WTC11 (cell line): ENCODE measurements around the gene RNGTT. TPM values are rescaled to one million over a fixed set of nuclear protein-coding genes. Genes with fewer than 3 reads are reported as not detected.

Experiments used
- ATAC-seq: fragments of 200-7000 bp; cut with Tn5 transposase; 2 replicates; pipeline ENCODE4 v1.10.0; 2021; ENCODE audit warnings: mild to moderate bottlenecking, moderate library complexity
- CTCF ChIA-PET: fragments of 300-600 bp; sonication (Branson Sonifier 250); formaldehyde crosslinking; loops from one replicate; lab custom pipeline; 2021; ENCODE audit warnings: antibody characterized with exemption; lab: Charles Lee
- POLR2A ChIA-PET: fragments of 350-600 bp; sonication (Branson Sonifier 250); formaldehyde crosslinking; loops from one replicate; lab custom pipeline; 2021; ENCODE audit warnings: antibody characterized with exemption; lab: Charles Lee
- DNase-seq: peaks from one replicate; pipeline ENCODE4 v3.0.0; 2021; ENCODE audit warnings: low spot score
- H3K27ac Mint-ChIP-seq: 2 replicates; pipeline ENCODE4 v1.8.0; 2021; ENCODE audit warnings: mixed read lengths
- H3K27me3 Mint-ChIP-seq: 2 replicates; pipeline ENCODE4 v1.8.0; 2021; ENCODE audit warnings: low read depth, mild to moderate bottlenecking, moderate library complexity, mixed read lengths
- H3K36me3 Mint-ChIP-seq: 2 replicates; pipeline ENCODE4 v1.8.0; 2021; ENCODE audit warnings: mixed read lengths
- H3K4me1 Mint-ChIP-seq: 2 replicates; pipeline ENCODE4 v1.8.0; 2022; ENCODE audit warnings: mixed read lengths
- H3K4me3 Mint-ChIP-seq: 2 replicates; pipeline ENCODE4 v1.8.0; 2021; ENCODE audit warnings: mild to moderate bottlenecking, moderate library complexity, mixed read lengths
- H3K9me3 Mint-ChIP-seq: 2 replicates; pipeline ENCODE4 v1.8.0; 2021; ENCODE audit warnings: mixed read lengths
- ATF1 ChIP-seq: sonication (generic); formaldehyde crosslinking; IDR thresholded peaks from 2 replicates; pipeline ENCODE4 v1.8.1; 2023; ENCODE audit warnings: mild to moderate bottlenecking, moderate library complexity, missing genetic modification reagents
- ATF2 ChIP-seq: sonication (generic); formaldehyde crosslinking; IDR thresholded peaks from 2 replicates; pipeline ENCODE4 v1.8.1; 2022; ENCODE audit warnings: low read depth, missing genetic modification reagents, borderline replicate concordance
- CREB1 ChIP-seq: sonication (generic); formaldehyde crosslinking; IDR thresholded peaks from 2 replicates; pipeline ENCODE4 v1.8.0; 2023; ENCODE audit warnings: mild to moderate bottlenecking, missing genetic modification reagents
- ELF4 ChIP-seq: sonication (generic); formaldehyde crosslinking; IDR thresholded peaks from 2 replicates; pipeline ENCODE4 v1.8.1; 2022; ENCODE audit warnings: low read depth, mild to moderate bottlenecking, moderate library complexity, missing genetic modification reagents
- EMX1 ChIP-seq: fragments of 250-450 bp; sonication (Bioruptor Pico); IDR thresholded peaks from 2 replicates; pipeline ENCODE4 v1.8.0; 2021; ENCODE audit warnings: mild to moderate bottlenecking
- GRHL2 ChIP-seq: fragments of 250-450 bp; sonication (Bioruptor Pico); IDR thresholded peaks from 2 replicates; pipeline ENCODE4 v1.8.0; 2022; ENCODE audit warnings: mild to moderate bottlenecking, moderate library complexity; ENCODE audit not compliant: insufficient replicate concordance, severe bottlenecking
- IRF2 ChIP-seq: sonication (generic); formaldehyde crosslinking; IDR thresholded peaks from 2 replicates; pipeline ENCODE4 v1.8.0; 2022; ENCODE audit warnings: low read depth, missing genetic modification reagents, borderline replicate concordance
- MLX ChIP-seq: sonication (generic); formaldehyde crosslinking; IDR thresholded peaks from 2 replicates; pipeline ENCODE4 v1.8.1; 2023; ENCODE audit warnings: mild to moderate bottlenecking, missing genetic modification reagents, moderate library complexity
- NFE2L1 ChIP-seq: sonication (generic); formaldehyde crosslinking; IDR thresholded peaks from 2 replicates; pipeline ENCODE4 v1.8.1; 2023; ENCODE audit warnings: missing genetic modification reagents
- NR3C1 ChIP-seq: sonication (generic); formaldehyde crosslinking; conservative IDR thresholded peaks from 2 replicates; pipeline ENCODE4 v1.8.1; 2023; ENCODE audit warnings: low read depth, mild to moderate bottlenecking, missing genetic modification reagents
- SMAD4 ChIP-seq: sonication (generic); formaldehyde crosslinking; IDR thresholded peaks from 2 replicates; pipeline ENCODE4 v1.8.0; 2022; ENCODE audit warnings: mild to moderate bottlenecking, missing genetic modification reagents
- TCF7 ChIP-seq: sonication (generic); formaldehyde crosslinking; IDR thresholded peaks from 2 replicates; pipeline ENCODE4 v1.8.0; 2022; ENCODE audit warnings: mild to moderate bottlenecking, low read depth, missing genetic modification reagents, moderate library complexity
- TEAD1 ChIP-seq: sonication (generic); formaldehyde crosslinking; IDR thresholded peaks from 2 replicates; pipeline ENCODE4 v1.8.0; 2022; ENCODE audit warnings: mild to moderate bottlenecking, missing genetic modification reagents
- ZNF396 ChIP-seq: fragments of 250-450 bp; sonication (Bioruptor Pico); IDR thresholded peaks from 2 replicates; pipeline ENCODE4 v1.8.0; 2021; ENCODE audit warnings: mild to moderate bottlenecking, moderate library complexity, borderline replicate concordance
- ZNF416 ChIP-seq: fragments of 250-450 bp; sonication (Bioruptor Pico); IDR thresholded peaks from 2 replicates; pipeline ENCODE4 v1.9.0; 2021; ENCODE audit warnings: mild to moderate bottlenecking, inconsistent platforms
- ZNF671 ChIP-seq: fragments of 250-450 bp; sonication (Bioruptor Pico); IDR thresholded peaks from 2 replicates; pipeline ENCODE4 v1.8.0; 2021; ENCODE audit warnings: mild to moderate bottlenecking
- total RNA-seq: library from RNA; stranded (reverse); gene quantifications from 3 replicates; pipeline ENCODE4 v1.2.3, GENCODE V29; 2021
- TF ChIP-seq, protein P1 (sequence below): sonication (generic); formaldehyde crosslinking; IDR thresholded peaks from 2 replicates; pipeline ENCODE4 v1.8.1; 2023; ENCODE audit warnings: mild to moderate bottlenecking, missing genetic modification reagents
- TF ChIP-seq, protein P2 (sequence below): sonication (generic); formaldehyde crosslinking; IDR thresholded peaks from 2 replicates; pipeline ENCODE4 v1.8.1; 2023; ENCODE audit warnings: mild to moderate bottlenecking, missing genetic modification reagents
- TF ChIP-seq, protein P3 (sequence below): sonication (generic); formaldehyde crosslinking; IDR thresholded peaks from 2 replicates; pipeline ENCODE4 v1.8.0; 2023; ENCODE audit warnings: missing genetic modification reagents, mild to moderate bottlenecking, borderline replicate concordance
- TF ChIP-seq, protein P4 (sequence below): sonication (generic); formaldehyde crosslinking; IDR thresholded peaks from 2 replicates; pipeline ENCODE4 v1.8.1; 2023; ENCODE audit warnings: mild to moderate bottlenecking, missing genetic modification reagents, moderate library complexity
- TF ChIP-seq, protein P5 (sequence below): sonication (generic); formaldehyde crosslinking; IDR thresholded peaks from 2 replicates; pipeline ENCODE4 v1.8.1; 2023; ENCODE audit warnings: mild to moderate bottlenecking, missing genetic modification reagents, borderline replicate concordance

The RNGTT gene
- total RNA-seq, 1 experiment from 2014 or later, result 20.4 TPM

GRCh38 chr6:88650979-88651378, 312.4 kb downstream of the RNGTT start:
- ATAC-seq (no peak), DNase-seq (no peak)
- Mint-ChIP-seq H3K4me3 (no peak overlapping the region), H3K4me1 (no peaks in the 10 kb centered on the region), H3K36me3 (no peaks in the 10 kb centered on the region), H3K27ac (no peak overlapping the region), H3K27me3 (no peaks in the 10 kb centered on the region), H3K9me3 (no peaks in the 10 kb centered on the region)
- POLR2A ChIA-PET, result no interaction called here
- CTCF ChIA-PET, result no interaction called here
- TF ChIP-seq, protein P1, sequence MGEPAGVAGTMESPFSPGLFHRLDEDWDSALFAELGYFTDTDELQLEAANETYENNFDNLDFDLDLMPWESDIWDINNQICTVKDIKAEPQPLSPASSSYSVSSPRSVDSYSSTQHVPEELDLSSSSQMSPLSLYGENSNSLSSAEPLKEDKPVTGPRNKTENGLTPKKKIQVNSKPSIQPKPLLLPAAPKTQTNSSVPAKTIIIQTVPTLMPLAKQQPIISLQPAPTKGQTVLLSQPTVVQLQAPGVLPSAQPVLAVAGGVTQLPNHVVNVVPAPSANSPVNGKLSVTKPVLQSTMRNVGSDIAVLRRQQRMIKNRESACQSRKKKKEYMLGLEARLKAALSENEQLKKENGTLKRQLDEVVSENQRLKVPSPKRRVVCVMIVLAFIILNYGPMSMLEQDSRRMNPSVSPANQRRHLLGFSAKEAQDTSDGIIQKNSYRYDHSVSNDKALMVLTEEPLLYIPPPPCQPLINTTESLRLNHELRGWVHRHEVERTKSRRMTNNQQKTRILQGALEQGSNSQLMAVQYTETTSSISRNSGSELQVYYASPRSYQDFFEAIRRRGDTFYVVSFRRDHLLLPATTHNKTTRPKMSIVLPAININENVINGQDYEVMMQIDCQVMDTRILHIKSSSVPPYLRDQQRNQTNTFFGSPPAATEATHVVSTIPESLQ (CRISPR knock-in tag), result no peak
- no peak for TF ChIP-seq NR3C1
- TF ChIP-seq NFE2L1 (CRISPR knock-in tag), result no peak
- TF ChIP-seq, protein P2, sequence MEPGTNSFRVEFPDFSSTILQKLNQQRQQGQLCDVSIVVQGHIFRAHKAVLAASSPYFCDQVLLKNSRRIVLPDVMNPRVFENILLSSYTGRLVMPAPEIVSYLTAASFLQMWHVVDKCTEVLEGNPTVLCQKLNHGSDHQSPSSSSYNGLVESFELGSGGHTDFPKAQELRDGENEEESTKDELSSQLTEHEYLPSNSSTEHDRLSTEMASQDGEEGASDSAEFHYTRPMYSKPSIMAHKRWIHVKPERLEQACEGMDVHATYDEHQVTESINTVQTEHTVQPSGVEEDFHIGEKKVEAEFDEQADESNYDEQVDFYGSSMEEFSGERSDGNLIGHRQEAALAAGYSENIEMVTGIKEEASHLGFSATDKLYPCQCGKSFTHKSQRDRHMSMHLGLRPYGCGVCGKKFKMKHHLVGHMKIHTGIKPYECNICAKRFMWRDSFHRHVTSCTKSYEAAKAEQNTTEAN (CRISPR knock-in tag), result no peak
- TF ChIP-seq EMX1 (CRISPR knock-in tag), result no peak
- no peak for TF ChIP-seq ZNF416

DNA sequence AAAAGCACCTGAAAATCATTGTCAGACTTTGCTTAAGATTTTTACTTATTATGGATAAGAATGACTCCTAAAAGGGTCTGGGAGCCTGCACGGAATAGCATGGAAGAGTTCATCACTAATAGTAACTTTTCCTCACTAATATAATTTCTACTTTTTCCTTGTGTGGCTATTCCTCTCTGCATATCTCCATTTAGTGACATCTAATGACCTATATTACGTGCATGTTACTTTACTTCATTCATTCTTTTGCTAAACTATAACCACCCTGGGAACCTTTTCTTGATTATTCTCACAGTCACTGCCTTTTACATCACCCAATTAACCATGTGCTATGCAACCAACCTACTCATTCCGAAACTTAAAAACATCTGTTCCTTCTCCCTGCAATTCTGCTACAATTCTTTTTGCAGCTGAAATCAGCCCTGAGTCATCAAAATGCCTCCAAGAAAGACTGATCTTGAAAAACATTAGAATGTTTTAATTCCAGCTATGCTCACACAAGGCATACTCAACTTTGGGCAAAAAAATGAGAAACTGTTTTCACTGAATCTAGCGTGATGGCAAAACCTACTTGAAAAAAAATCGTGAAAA, 313.3 kb downstream of the RNGTT start:
- CTCF ChIA-PET, result no interaction called here
- TF ChIP-seq SMAD4 (no peak), CREB1 (CRISPR knock-in tag) (no peak), TCF7 (CRISPR knock-in tag) (no peak), ELF4 (CRISPR knock-in tag) (no peak), IRF2 (no peak), ZNF671 (CRISPR knock-in tag) (no peak), GRHL2 (CRISPR knock-in tag) (no peak), MLX (no peak), ZNF396 (CRISPR knock-in tag) (no peak), ATF2 (no peak), ATF1 (CRISPR knock-in tag) (no peak), TEAD1 (no peak)
- TF ChIP-seq, protein P3, sequence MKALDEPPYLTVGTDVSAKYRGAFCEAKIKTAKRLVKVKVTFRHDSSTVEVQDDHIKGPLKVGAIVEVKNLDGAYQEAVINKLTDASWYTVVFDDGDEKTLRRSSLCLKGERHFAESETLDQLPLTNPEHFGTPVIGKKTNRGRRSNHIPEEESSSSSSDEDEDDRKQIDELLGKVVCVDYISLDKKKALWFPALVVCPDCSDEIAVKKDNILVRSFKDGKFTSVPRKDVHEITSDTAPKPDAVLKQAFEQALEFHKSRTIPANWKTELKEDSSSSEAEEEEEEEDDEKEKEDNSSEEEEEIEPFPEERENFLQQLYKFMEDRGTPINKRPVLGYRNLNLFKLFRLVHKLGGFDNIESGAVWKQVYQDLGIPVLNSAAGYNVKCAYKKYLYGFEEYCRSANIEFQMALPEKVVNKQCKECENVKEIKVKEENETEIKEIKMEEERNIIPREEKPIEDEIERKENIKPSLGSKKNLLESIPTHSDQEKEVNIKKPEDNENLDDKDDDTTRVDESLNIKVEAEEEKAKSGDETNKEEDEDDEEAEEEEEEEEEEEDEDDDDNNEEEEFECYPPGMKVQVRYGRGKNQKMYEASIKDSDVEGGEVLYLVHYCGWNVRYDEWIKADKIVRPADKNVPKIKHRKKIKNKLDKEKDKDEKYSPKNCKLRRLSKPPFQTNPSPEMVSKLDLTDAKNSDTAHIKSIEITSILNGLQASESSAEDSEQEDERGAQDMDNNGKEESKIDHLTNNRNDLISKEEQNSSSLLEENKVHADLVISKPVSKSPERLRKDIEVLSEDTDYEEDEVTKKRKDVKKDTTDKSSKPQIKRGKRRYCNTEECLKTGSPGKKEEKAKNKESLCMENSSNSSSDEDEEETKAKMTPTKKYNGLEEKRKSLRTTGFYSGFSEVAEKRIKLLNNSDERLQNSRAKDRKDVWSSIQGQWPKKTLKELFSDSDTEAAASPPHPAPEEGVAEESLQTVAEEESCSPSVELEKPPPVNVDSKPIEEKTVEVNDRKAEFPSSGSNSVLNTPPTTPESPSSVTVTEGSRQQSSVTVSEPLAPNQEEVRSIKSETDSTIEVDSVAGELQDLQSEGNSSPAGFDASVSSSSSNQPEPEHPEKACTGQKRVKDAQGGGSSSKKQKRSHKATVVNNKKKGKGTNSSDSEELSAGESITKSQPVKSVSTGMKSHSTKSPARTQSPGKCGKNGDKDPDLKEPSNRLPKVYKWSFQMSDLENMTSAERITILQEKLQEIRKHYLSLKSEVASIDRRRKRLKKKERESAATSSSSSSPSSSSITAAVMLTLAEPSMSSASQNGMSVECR, result no peak
- TF ChIP-seq, protein P4, sequence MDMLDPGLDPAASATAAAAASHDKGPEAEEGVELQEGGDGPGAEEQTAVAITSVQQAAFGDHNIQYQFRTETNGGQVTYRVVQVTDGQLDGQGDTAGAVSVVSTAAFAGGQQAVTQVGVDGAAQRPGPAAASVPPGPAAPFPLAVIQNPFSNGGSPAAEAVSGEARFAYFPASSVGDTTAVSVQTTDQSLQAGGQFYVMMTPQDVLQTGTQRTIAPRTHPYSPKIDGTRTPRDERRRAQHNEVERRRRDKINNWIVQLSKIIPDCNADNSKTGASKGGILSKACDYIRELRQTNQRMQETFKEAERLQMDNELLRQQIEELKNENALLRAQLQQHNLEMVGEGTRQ (CRISPR knock-in tag), result no peak
- TF ChIP-seq, protein P5, sequence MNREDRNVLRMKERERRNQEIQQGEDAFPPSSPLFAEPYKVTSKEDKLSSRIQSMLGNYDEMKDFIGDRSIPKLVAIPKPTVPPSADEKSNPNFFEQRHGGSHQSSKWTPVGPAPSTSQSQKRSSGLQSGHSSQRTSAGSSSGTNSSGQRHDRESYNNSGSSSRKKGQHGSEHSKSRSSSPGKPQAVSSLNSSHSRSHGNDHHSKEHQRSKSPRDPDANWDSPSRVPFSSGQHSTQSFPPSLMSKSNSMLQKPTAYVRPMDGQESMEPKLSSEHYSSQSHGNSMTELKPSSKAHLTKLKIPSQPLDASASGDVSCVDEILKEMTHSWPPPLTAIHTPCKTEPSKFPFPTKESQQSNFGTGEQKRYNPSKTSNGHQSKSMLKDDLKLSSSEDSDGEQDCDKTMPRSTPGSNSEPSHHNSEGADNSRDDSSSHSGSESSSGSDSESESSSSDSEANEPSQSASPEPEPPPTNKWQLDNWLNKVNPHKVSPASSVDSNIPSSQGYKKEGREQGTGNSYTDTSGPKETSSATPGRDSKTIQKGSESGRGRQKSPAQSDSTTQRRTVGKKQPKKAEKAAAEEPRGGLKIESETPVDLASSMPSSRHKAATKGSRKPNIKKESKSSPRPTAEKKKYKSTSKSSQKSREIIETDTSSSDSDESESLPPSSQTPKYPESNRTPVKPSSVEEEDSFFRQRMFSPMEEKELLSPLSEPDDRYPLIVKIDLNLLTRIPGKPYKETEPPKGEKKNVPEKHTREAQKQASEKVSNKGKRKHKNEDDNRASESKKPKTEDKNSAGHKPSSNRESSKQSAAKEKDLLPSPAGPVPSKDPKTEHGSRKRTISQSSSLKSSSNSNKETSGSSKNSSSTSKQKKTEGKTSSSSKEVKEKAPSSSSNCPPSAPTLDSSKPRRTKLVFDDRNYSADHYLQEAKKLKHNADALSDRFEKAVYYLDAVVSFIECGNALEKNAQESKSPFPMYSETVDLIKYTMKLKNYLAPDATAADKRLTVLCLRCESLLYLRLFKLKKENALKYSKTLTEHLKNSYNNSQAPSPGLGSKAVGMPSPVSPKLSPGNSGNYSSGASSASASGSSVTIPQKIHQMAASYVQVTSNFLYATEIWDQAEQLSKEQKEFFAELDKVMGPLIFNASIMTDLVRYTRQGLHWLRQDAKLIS (CRISPR knock-in tag), result no peak

More for the DNA sequence above, 313.3 kb downstream of the RNGTT start:
- DNase-seq (no peak), ATAC-seq (no peak)
- POLR2A ChIA-PET, result no interaction called here
- Mint-ChIP-seq H3K9me3 (no peaks in the 10 kb centered on the region), H3K4me1 (no peaks in the 10 kb centered on the region), H3K27ac (0 out of 2 replicates have a peak overlapping the region, but pooled peaks have one; percentile 2), H3K36me3 (no peaks in the 10 kb centered on the region), H3K27me3 (no peaks in the 10 kb centered on the region), H3K4me3 (no peak overlapping the region)
